GM19238 (cell line): ENCODE measurements around the gene RUVBL1.

Experiments
- DNase-seq: peaks from one replicate; pipeline ENCODE4 v3.0.0; 2011; ENCODE audit warnings: low spot score; ENCODE audit not compliant: insufficient read length

The RUVBL1 gene

GRCh38 chr3:128083396-128083795 lies 40.2 kb downstream of the RUVBL1 start:
- no peak for DNase-seq

GRCh38 chr3:128082546-128082945 lies 41.1 kb downstream of the RUVBL1 start:
- no peak for DNase-seq

GRCh38 chr3:128081846-128082245 lies 41.8 kb downstream of the RUVBL1 start:
- no peak for DNase-seq

- DNase-seq: no peak
These were observed 42.4 kb downstream of the RUVBL1 start for GRCh38 chr3:128081226-128081625.

GRCh38 chr3:128080323-128081080 lies 43.1 kb downstream of the RUVBL1 start:
- DNase-seq: no peak

GRCh38 chr3:128079823-128080222 lies 43.8 kb downstream of the RUVBL1 start:
- no peak for DNase-seq

GRCh38 chr3:128078875-128079274 lies 44.7 kb downstream of the RUVBL1 start:
- no peak for DNase-seq

GRCh38 chr3:128078322-128078721 lies 45.3 kb downstream of the RUVBL1 start:
- DNase-seq: no peak

- no peak for DNase-seq
These were observed 45.9 kb downstream of the RUVBL1 start for GRCh38 chr3:128077665-128078064.

GRCh38 chr3:128077202-128077624 lies 46.4 kb downstream of the RUVBL1 start:
- DNase-seq: no peak

GRCh38 chr3:128076483-128077201 lies 47.0 kb downstream of the RUVBL1 start:
- DNase-seq: no peak

- DNase-seq: peak; percentile 65
These were observed 47.8 kb downstream of the RUVBL1 start for GRCh38 chr3:128075522-128076482.

GRCh38 chr3:128074851-128075521 lies 48.6 kb downstream of the RUVBL1 start:
- no peak for DNase-seq

- no peak for DNase-seq
These were observed 49.8 kb downstream of the RUVBL1 start for GRCh38 chr3:128073807-128074206.

GRCh38 chr3:128073185-128073725 lies 50.4 kb downstream of the RUVBL1 start:
- no peak for DNase-seq

GRCh38 chr3:128072454-128073184 lies 51.0 kb downstream of the RUVBL1 start:
- DNase-seq: no peak

- DNase-seq: no peak
These were observed 51.7 kb downstream of the RUVBL1 start for GRCh38 chr3:128071771-128072453.

- DNase-seq: no peak
These were observed 52.6 kb downstream of the RUVBL1 start for GRCh38 chr3:128070898-128071591.

- DNase-seq: no peak
These were observed 54.3 kb downstream of the RUVBL1 start for GRCh38 chr3:128069271-128069670.
